GM21423 (cell line): Measurements from ENCODE around the gene DYNC2H1.
"Not testable (repeated sequence)": the region's sequence is repeated elsewhere in the genome, so short reads cannot be mapped to it uniquely, and the experiment has no call there.

Experiments used
- ATAC-seq: cut with Tn5 transposase; IDR thresholded peaks from one replicate; pipeline ENCODE4 v1.9.1; 2021; ENCODE audit warnings: mild to moderate bottlenecking, moderate library complexity; ENCODE audit not compliant: unreplicated experiment

DYNC2H1 gene

DNA sequence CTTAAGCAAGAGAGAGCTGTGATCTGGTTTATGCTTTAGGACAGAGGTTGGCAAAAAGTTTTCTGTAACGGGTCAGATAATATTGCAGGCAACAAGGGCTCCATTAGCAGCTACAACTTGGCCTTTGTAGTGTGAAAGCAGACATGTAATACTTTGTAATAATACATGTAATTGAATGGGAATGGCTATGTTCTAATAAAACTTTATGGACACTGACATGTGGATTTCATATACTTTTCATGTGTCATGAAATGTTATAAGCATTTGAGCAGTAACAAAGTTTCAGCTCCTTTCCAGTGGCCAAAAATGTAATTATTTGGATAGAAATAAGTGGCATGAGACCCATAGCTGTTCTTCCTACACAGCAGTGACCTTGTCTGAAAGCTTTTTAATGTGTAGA is 3.1 kb downstream of the DYNC2H1 start:
- ATAC-seq, result no peak

DNA sequence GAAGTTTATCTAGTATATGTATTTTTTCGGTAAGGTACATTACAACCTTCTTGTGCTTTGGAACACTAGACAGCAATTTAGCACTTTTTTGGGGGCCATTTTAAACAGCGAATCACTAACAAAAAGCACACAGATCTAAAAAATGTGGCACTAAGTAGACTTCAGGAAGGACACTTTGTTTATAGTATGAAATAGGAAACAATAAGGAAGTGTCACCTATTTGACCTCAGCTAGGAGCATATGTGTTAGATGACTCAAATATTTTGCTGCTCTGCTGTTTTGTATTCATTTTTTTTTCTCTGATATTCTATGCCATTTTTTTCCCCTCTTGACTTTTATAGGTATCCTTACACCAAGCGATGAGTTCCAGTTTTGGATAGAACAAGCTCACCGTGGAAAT is 5.6 kb downstream of the DYNC2H1 start:
- no peak for ATAC-seq

DNA sequence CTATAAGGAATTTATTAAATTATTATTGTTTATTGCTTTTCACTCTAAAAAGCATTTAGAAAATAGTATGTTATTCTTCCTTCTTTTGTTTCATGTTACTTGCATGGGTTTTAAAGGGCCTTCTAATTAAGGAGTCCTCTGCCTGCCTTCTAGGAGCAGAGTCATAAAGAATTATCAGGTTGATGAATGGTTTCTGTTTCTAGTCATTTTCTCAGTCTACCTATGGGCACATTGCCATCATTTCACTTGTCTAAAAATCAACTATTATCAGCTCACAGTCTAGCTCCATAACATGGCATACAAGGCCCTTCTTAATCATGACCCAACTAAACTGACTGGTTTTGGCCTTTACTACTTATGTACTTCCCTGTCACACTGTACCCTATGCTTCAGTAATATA is 16.2 kb downstream of the DYNC2H1 start:
- ATAC-seq, result no peak

DNA sequence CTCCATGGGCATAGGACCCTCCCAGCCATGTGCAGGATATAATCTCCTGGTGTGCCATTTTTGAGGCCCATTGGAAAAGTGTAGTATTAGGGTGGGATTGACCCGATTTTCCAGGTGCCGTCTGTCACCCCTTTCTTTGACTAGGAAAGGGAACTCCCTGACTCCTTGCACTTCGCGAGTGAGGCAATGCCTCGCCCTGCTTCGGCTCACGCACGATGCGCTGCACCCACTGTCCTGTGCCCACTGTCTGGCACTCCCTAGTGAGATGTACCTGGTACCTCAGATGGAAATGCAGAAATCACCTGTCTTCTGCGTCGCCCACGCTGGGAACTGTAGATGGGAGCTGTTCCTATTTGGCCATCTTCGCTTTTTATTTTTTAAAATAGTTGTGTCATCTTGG is 32.8 kb downstream of the DYNC2H1 start:
- not testable (repeated sequence) for ATAC-seq

- ATAC-seq, result no peak
Measured at GRCh38 chr11:103147627-103148026, 38.4 kb downstream of the DYNC2H1 start.

DNA sequence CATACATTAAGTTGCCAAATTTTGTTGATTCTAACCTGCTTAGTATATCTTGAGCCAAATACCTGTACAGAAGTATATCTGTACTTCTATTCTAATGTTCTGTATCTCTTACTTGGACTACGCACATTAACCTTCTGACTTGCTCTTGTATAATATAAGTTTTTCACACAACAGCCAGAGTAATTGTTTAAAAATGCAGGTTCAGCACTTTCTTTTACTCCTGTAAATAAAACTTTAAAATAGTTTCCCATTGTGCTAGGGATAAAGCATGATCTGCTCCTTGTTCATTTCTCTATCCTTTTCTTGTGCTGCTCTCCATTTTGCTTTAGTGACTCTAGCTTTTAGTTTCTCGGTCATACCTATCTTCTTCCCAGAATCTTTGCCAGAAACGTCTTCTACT is 48.3 kb downstream of the DYNC2H1 start:
- no peak for ATAC-seq

GRCh38 chr11:103164093-103164796 is 55.0 kb downstream of the DYNC2H1 start:
- ATAC-seq, result no peak

DNA sequence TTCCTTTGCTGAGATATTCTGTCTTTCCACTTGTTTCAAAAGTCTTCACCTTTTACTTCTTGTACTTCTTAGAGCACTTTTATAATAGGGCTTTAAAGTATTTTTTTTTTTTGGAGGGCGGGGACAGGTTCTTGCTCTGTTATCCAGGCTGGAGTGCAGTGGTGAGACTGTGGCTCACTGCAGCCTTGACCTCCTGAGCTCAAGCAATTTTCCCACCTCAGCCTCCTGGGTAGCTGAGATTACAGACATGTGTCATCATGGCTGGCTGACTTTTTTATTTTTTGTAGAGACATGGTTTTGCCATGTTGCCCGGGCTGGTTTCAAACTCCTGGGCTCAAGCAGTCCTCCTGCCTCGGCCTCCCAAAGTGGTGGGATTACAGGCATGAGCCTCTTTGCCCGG is 57.9 kb downstream of the DYNC2H1 start:
- ATAC-seq, result no peak

DNA sequence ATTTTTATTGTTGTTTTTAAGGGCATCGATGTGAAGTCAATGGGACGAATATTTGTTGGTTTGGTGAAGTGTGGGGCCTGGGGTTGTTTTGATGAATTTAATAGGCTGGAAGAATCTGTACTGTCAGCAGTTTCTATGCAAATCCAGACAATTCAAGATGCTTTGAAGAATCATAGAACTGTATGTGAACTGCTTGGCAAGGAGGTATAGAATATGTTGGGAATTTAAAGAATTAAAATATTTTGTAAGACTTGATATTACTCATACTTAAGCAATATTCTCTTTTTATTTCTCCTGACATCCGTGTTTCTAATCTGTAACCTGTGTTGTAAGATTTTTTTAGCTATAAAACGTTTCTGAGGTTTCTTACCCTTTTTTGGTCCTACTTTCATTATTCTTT is 61.6 kb downstream of the DYNC2H1 start:
- no peak for ATAC-seq

GRCh38 chr11:103175461-103176129 is 66.4 kb downstream of the DYNC2H1 start:
- ATAC-seq, result no peak

DNA sequence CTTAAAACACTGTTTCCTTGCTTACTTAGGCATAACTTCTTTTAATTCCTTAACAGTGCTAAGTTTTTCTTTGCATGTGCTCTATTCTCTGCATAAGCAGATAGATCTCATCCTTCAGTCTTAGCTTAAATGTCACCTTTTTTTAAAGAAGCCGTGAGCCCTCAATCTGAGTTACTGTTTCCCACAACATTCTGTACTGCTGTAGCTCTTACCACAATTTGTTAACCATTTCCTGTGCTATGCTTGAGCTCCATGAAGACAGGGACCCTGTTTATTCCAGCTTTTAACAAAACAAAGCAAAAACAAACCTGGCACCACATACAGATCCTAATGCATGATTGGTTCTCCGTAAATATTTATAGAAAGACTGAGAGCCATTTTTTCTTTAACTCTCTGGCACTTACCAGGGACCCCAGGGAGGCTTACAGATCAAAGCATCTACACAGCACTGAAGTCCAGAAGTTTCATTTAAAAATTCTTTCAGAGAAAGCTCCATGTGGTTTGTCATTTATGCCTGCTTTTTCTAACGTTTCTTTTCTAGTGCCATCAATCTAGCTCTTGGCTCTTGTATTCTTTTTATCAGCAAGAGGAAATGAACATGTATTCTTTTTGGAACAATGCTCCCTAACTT is 74.9 kb downstream of the DYNC2H1 start:
- no peak for ATAC-seq

DNA sequence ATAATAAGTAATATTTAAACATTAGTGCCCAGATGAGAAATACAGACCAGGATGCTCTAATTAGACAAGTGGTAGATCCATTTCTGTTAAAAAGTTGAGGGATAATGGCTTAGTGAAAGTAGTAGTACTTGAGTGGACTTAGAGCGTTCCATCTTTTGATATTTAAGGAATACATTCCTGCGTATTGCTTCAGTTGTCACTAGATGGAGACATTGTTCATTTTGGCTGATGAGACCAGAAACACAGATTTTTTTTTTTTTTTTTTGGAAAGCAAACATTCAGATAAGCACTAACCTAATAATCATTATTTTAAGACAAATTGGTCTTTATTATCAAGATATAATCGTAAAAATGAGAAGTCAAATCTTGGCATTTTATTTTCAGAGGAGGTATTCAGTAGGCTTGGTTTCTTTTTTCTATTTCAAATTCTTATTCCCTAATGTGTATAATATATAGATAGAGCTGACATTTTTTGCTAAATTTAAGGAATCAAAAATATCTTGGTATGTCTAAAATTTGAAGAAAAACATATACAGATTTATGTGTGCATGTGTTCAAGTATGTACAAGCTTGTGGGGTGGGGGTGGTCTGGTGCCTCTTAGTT is 92.9 kb downstream of the DYNC2H1 start:
- ATAC-seq, result no peak

DNA sequence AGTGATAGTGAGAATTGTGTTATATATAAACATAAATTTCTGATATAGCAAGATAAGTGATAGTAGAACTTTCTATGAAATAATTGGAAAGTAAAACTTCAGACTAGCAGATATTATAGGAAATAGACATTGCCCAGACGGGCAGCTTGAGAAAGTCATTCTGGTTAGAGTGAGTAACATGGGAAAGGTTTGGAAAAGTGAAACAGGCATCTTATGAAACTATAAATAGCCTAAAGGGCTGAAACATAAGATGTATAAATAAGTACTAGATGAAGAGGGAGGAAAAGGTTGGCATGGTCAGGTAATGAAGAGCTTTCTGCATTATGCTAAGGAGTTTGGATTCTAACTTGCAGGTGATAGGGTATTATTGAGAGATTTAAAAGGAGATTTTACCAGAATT is 101.3 kb downstream of the DYNC2H1 start:
- ATAC-seq, result no peak

- no peak for ATAC-seq
Measured at GRCh38 chr11:103215812-103216211, 106.6 kb downstream of the DYNC2H1 start.

GRCh38 chr11:103220133-103220532 is 110.9 kb downstream of the DYNC2H1 start:
- ATAC-seq, result no peak

GRCh38 chr11:103222806-103223205 is 113.6 kb downstream of the DYNC2H1 start:
- ATAC-seq, result no peak

DNA sequence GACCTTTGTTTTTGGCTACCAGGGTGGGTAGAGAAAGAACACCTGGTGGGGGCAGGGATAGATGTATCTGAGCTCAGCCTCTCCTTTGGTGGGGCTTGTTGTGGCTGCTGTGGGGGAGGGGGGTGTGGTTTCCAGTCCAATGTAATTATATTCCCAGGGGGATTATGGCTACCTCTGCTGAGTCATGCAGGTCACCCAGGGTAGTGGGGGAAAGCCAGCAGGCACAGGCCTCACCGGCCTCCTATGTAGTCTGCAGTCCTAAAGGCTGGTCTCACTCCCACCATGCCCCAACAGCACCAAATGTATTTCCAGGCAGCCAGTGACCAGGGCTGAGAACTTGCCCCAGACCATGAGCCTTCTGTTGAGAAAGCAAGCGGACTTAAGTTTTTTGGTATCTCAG is 119.6 kb downstream of the DYNC2H1 start:
- ATAC-seq, result no peak

DNA sequence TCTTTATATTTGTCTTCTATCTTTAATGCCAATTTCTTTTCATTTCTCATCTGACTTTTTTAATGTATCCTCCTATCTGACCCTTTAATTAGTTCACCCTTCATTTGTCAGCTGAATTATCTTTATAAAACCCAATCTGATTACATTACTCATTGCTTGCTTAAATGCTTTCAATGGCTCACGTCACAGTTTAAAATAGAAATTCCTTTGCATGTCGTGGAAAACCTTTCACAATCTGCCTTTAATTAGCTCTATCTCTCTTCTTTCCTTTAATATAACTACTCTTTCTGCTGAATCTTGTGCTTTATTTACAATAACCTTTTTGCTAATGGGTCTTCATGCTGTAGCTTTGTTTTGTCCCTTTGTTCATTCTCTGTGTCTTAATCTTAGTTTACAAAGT is 125.7 kb downstream of the DYNC2H1 start:
- ATAC-seq, result no peak

- ATAC-seq, result no peak
Measured at GRCh38 chr11:103241574-103241973, 132.3 kb downstream of the DYNC2H1 start.

DNA sequence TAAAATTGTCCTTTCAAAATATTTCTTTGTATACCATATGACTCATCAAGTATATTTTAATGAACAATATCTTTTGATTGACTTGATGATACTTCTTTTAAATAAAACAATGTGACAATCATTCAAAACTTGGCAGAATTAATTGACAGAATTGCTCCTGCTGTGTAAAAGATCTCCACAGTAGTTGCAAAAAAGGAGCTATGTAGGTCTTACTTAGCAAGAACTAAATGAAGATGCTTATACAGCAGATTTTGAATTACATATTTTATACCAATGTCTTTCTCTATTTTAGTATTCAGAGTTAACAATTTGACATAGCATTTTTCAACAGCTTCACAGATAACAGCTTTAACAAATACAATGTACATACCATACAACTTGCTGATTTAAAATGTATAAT is 144.9 kb downstream of the DYNC2H1 start:
- ATAC-seq, result no peak

GRCh38 chr11:103257360-103257759 is 148.1 kb downstream of the DYNC2H1 start:
- ATAC-seq, result no peak
